Measurements from ENCODE around the gene ZNF644. TPM values are rescaled to one million over a fixed set of nuclear protein-coding genes. Genes with fewer than 3 reads are reported as not detected.

Gene ZNF644
- polyA plus RNA-seq, 1 donor = 37.6 TPM

DNA sequence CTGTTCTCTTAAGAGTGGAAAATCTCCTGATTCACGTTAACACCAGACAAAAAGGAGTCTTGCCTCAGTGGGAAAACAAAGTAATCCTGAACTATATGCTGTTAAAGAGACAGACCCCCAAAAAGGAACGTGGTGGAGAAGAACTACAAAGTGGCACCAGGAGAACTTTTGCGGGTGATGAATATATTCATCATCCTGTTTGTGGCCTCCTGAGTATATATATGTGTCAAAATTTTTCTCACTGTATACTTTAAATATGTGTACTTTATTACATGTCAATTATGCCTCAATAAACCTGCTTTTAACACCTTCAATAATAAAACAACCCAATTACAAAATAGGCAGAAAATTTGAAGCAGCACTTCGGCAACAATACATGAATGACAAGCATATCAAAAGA lies 31.1 kb downstream of the ZNF644 start:
- no peak overlapping the region for H3K4me3 ChIP-seq (ENCODE audit: low read length)
- H3K36me3 ChIP-seq (ENCODE audit: control insufficient read depth, insufficient read depth, low read length) = peaks cover 4% of the 10 kb centered on the region
- WGBS (ENCODE audit: insufficient coverage, low lambda C conversion rate) = 100% methylated on average over 2 of the region's 4 CpGs
- DNase-seq = no peak
- peaks cover 7% of the 10 kb centered on the region for H3K9me3 ChIP-seq (ENCODE audit: control insufficient read depth, low read depth, low read length)
- no peak overlapping the region for H3K27ac ChIP-seq (ENCODE audit: low read length)
- H3K27me3 ChIP-seq (ENCODE audit: control insufficient read depth, insufficient read depth, low read length) = no peaks in the 10 kb centered on the region
- no peaks in the 10 kb centered on the region for H3K4me1 ChIP-seq (ENCODE audit: control insufficient read depth, insufficient read depth, low read length)

- Histone ChIP-seq H3K4me3 (ENCODE audit: low read length) (no peak overlapping the region), H3K36me3 (ENCODE audit: control insufficient read depth, insufficient read depth, low read length) (peaks cover 4% of the 10 kb centered on the region), H3K4me1 (ENCODE audit: control insufficient read depth, insufficient read depth, low read length) (no peaks in the 10 kb centered on the region), H3K9me3 (ENCODE audit: control insufficient read depth, low read depth, low read length) (peaks cover 6% of the 10 kb centered on the region), H3K27me3 (ENCODE audit: control insufficient read depth, insufficient read depth, low read length) (no peaks in the 10 kb centered on the region), H3K27ac (ENCODE audit: low read length) (no peak overlapping the region)
- no peak for DNase-seq
Measured at GRCh38 chr1:90989990-90990389, 31.8 kb downstream of the ZNF644 start.

DNA sequence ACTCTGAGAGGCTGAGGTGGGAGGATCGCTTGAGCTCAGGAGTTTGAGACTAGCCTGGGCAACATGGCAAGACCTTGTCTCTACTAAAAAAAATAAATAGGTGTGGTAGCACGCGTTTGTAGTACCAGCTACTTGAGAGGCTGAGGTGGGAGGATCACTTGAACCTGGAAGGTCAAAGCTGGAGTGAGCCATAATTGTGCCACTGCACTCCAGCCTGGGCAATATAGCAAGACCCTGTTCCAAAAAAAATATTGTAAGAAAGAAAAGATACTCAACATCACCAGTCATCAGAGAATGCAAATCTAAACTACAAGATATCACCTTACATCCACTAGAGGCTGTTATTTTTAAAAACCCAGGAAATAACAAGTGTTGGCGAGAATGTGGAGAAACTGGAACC lies 32.5 kb downstream of the ZNF644 start:
- Histone ChIP-seq H3K4me1 (ENCODE audit: control insufficient read depth, insufficient read depth, low read length) (no peaks in the 10 kb centered on the region), H3K27ac (ENCODE audit: low read length) (no peak overlapping the region), H3K9me3 (ENCODE audit: control insufficient read depth, low read depth, low read length) (peaks cover 6% of the 10 kb centered on the region), H3K27me3 (ENCODE audit: control insufficient read depth, insufficient read depth, low read length) (no peaks in the 10 kb centered on the region), H3K4me3 (ENCODE audit: low read length) (no peak overlapping the region), H3K36me3 (ENCODE audit: control insufficient read depth, insufficient read depth, low read length) (peaks cover 4% of the 10 kb centered on the region)
- WGBS (ENCODE audit: insufficient coverage, low lambda C conversion rate) = no CpG with 5 or more reads among the region's 4 CpGs
- no peak for DNase-seq

GRCh38 chr1:90987841-90988240 lies 34.0 kb downstream of the ZNF644 start:
- no peak for DNase-seq
- Histone ChIP-seq H3K4me3 (ENCODE audit: low read length) (no peak overlapping the region), H3K27me3 (ENCODE audit: control insufficient read depth, insufficient read depth, low read length) (no peaks in the 10 kb centered on the region), H3K27ac (ENCODE audit: low read length) (no peak overlapping the region), H3K9me3 (ENCODE audit: control insufficient read depth, low read depth, low read length) (peaks cover 6% of the 10 kb centered on the region), H3K4me1 (ENCODE audit: control insufficient read depth, insufficient read depth, low read length) (no peaks in the 10 kb centered on the region), H3K36me3 (ENCODE audit: control insufficient read depth, insufficient read depth, low read length) (peaks cover 4% of the 10 kb centered on the region)
- WGBS (ENCODE audit: insufficient coverage, low lambda C conversion rate) = no CpG with 5 or more reads among the region's 2 CpGs

GRCh38 chr1:90986953-90987352 lies 34.9 kb downstream of the ZNF644 start:
- WGBS (ENCODE audit: insufficient coverage, low lambda C conversion rate) = 93% methylated on average over 2 of the region's 2 CpGs
- DNase-seq = no peak
- H3K4me3 ChIP-seq (ENCODE audit: low read length) = no peak overlapping the region
- peaks cover 6% of the 10 kb centered on the region for H3K9me3 ChIP-seq (ENCODE audit: control insufficient read depth, low read depth, low read length)
- H3K36me3 ChIP-seq (ENCODE audit: control insufficient read depth, insufficient read depth, low read length) = peaks cover 4% of the 10 kb centered on the region
- no peak overlapping the region for H3K27ac ChIP-seq (ENCODE audit: low read length)
- no peaks in the 10 kb centered on the region for H3K27me3 ChIP-seq (ENCODE audit: control insufficient read depth, insufficient read depth, low read length)
- no peaks in the 10 kb centered on the region for H3K4me1 ChIP-seq (ENCODE audit: control insufficient read depth, insufficient read depth, low read length)

DNA sequence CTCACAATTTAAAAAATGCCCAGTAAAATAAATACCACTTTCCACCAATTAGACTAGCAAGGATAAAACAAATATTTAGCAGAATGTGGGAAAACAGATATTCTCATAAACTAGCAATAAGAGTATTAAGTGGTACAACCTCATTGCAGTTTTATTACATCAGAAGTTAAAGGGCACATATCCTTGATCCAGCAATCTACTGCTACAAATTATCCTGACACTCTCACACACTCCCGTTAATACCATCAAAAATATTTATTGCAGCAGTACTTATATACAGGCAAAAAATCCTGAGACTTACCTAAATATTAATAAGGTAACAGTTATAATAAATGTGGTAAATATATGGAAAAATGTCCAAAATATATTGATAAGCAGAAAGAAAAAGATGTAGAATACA lies 44.3 kb downstream of the ZNF644 start:
- no peak overlapping the region for H3K27ac ChIP-seq (ENCODE audit: low read length)
- H3K27me3 ChIP-seq (ENCODE audit: control insufficient read depth, insufficient read depth, low read length) = no peaks in the 10 kb centered on the region
- H3K36me3 ChIP-seq (ENCODE audit: control insufficient read depth, insufficient read depth, low read length) = peaks cover 14% of the 10 kb centered on the region
- H3K4me3 ChIP-seq (ENCODE audit: low read length) = no peak overlapping the region
- no peak for DNase-seq
- no peaks in the 10 kb centered on the region for H3K9me3 ChIP-seq (ENCODE audit: control insufficient read depth, low read depth, low read length)
- WGBS (ENCODE audit: insufficient coverage, low lambda C conversion rate) = no CpG with 5 or more reads among the region's 1 CpG
- no peaks in the 10 kb centered on the region for H3K4me1 ChIP-seq (ENCODE audit: control insufficient read depth, insufficient read depth, low read length)

- Histone ChIP-seq H3K4me1 (ENCODE audit: control insufficient read depth, insufficient read depth, low read length) (no peaks in the 10 kb centered on the region), H3K27me3 (ENCODE audit: control insufficient read depth, insufficient read depth, low read length) (no peaks in the 10 kb centered on the region), H3K36me3 (ENCODE audit: control insufficient read depth, insufficient read depth, low read length) (peaks cover 13% of the 10 kb centered on the region), H3K4me3 (ENCODE audit: low read length) (no peak overlapping the region), H3K27ac (ENCODE audit: low read length) (no peak overlapping the region), H3K9me3 (ENCODE audit: control insufficient read depth, low read depth, low read length) (no peaks in the 10 kb centered on the region)
- no peak for DNase-seq
- 100% methylated on average over 1 of the region's 5 CpGs for WGBS (ENCODE audit: insufficient coverage, low lambda C conversion rate)
Measured at GRCh38 chr1:90973897-90974798, 47.7 kb downstream of the ZNF644 start.

GRCh38 chr1:90970208-90970607 lies 51.6 kb downstream of the ZNF644 start:
- H3K36me3 ChIP-seq (ENCODE audit: control insufficient read depth, insufficient read depth, low read length) = peaks cover 9% of the 10 kb centered on the region
- H3K27ac ChIP-seq (ENCODE audit: low read length) = no peak overlapping the region
- no peak for DNase-seq
- WGBS (ENCODE audit: insufficient coverage, low lambda C conversion rate) = no CpG with 5 or more reads among the region's 1 CpG
- H3K4me1 ChIP-seq (ENCODE audit: control insufficient read depth, insufficient read depth, low read length) = no peaks in the 10 kb centered on the region
- H3K9me3 ChIP-seq (ENCODE audit: control insufficient read depth, low read depth, low read length) = no peaks in the 10 kb centered on the region
- H3K27me3 ChIP-seq (ENCODE audit: control insufficient read depth, insufficient read depth, low read length) = no peaks in the 10 kb centered on the region
- H3K4me3 ChIP-seq (ENCODE audit: low read length) = no peak overlapping the region

- DNase-seq = no peak
- H3K9me3 ChIP-seq (ENCODE audit: control insufficient read depth, low read depth, low read length) = no peaks in the 10 kb centered on the region
- H3K4me1 ChIP-seq (ENCODE audit: control insufficient read depth, insufficient read depth, low read length) = no peaks in the 10 kb centered on the region
- peaks cover 6% of the 10 kb centered on the region for H3K36me3 ChIP-seq (ENCODE audit: control insufficient read depth, insufficient read depth, low read length)
- no peak overlapping the region for H3K4me3 ChIP-seq (ENCODE audit: low read length)
- H3K27me3 ChIP-seq (ENCODE audit: control insufficient read depth, insufficient read depth, low read length) = no peaks in the 10 kb centered on the region
- no peak overlapping the region for H3K27ac ChIP-seq (ENCODE audit: low read length)
- no CpG with 5 or more reads among the region's 3 CpGs for WGBS (ENCODE audit: insufficient coverage, low lambda C conversion rate)
Measured at GRCh38 chr1:90969241-90969640, 52.6 kb downstream of the ZNF644 start.

- no peaks in the 10 kb centered on the region for H3K9me3 ChIP-seq (ENCODE audit: control insufficient read depth, low read depth, low read length)
- H3K4me1 ChIP-seq (ENCODE audit: control insufficient read depth, insufficient read depth, low read length) = no peaks in the 10 kb centered on the region
- no peaks in the 10 kb centered on the region for H3K27me3 ChIP-seq (ENCODE audit: control insufficient read depth, insufficient read depth, low read length)
- peak in 1 of 2 donors; percentile 24 for DNase-seq
- no peak overlapping the region for H3K27ac ChIP-seq (ENCODE audit: low read length)
- H3K36me3 ChIP-seq (ENCODE audit: control insufficient read depth, insufficient read depth, low read length) = peaks cover 3% of the 10 kb centered on the region
- no CpG with 5 or more reads among the region's 1 CpG for WGBS (ENCODE audit: insufficient coverage, low lambda C conversion rate)
- H3K4me3 ChIP-seq (ENCODE audit: low read length) = no peak overlapping the region
Measured at GRCh38 chr1:90964444-90965035, 57.3 kb downstream of the ZNF644 start.
